ENCODE data around the gene MEGF11.
A peak's percentile ranks its signal among the peaks of the same experiment; 100 is the strongest.

The MEGF11 gene

GRCh38 chr15:66228807-66229735, 24.5 kb downstream of the MEGF11 start:
- no peaks in the 10 kb centered on the region for H3K9me3 ChIP-seq
- DNase-seq (ENCODE audit: low spot score in 2 of 2): no peak
- no peaks in the 10 kb centered on the region for H3K4me1 ChIP-seq
- in situ Hi-C loops (cut with MboI; ENCODE audit: low sequenced_read_pairs): no loop called here
- no peaks in the 10 kb centered on the region for H3K36me3 ChIP-seq (replicated peaks)
- H3K27me3 ChIP-seq (ENCODE audit: low read depth): peaks cover 34% of the 10 kb centered on the region
- no peak overlapping the region for H3K4me3 ChIP-seq

DNA sequence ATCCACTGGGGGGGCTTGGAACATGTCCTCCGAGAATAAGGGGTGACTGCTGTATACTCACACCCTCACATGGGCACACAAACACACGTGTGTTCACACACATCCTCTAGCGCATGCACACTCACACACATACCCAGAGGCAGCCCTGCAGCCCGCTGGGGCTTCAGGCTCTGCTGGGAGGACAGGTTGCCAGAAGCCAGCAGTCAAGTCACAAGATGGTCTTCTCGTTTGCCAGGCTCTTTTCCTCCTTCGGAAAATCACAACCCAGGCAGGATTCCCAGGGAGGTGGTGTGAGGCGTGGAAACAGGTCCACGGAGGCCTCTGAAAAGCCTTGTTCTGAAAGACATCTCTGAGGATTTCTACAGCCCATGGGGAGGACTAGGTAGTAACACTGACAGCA, 26.8 kb downstream of the MEGF11 start:
- in situ Hi-C loops (cut with MboI; ENCODE audit: low sequenced_read_pairs): no loop called here
- Histone ChIP-seq H3K4me1 (peaks cover 11% of the 10 kb centered on the region), H3K4me3 (no peak overlapping the region), H3K27me3 (ENCODE audit: low read depth) (peaks cover 45% of the 10 kb centered on the region), H3K9me3 (no peaks in the 10 kb centered on the region), H3K36me3 (replicated peaks) (no peaks in the 10 kb centered on the region)
- no peak for DNase-seq (ENCODE audit: low spot score in 2 of 2)

GRCh38 chr15:66225656-66226274, 27.8 kb downstream of the MEGF11 start:
- no peak for DNase-seq (ENCODE audit: low spot score in 2 of 2)
- Histone ChIP-seq H3K4me3 (no peak overlapping the region), H3K27me3 (ENCODE audit: low read depth) (peaks cover 49% of the 10 kb centered on the region), H3K36me3 (replicated peaks) (no peaks in the 10 kb centered on the region), H3K9me3 (no peaks in the 10 kb centered on the region), H3K4me1 (peaks cover 11% of the 10 kb centered on the region)
- in situ Hi-C loops (cut with MboI; ENCODE audit: low sequenced_read_pairs): no loop called here

GRCh38 chr15:66224946-66225345, 28.6 kb downstream of the MEGF11 start:
- Histone ChIP-seq H3K4me1 (peaks cover 11% of the 10 kb centered on the region), H3K27me3 (ENCODE audit: low read depth) (peaks cover 47% of the 10 kb centered on the region), H3K4me3 (no peak overlapping the region), H3K36me3 (replicated peaks) (no peaks in the 10 kb centered on the region), H3K9me3 (no peaks in the 10 kb centered on the region)
- no peak for DNase-seq (ENCODE audit: low spot score in 2 of 2)
- in situ Hi-C loops (cut with MboI; ENCODE audit: low sequenced_read_pairs): no loop called here

DNA sequence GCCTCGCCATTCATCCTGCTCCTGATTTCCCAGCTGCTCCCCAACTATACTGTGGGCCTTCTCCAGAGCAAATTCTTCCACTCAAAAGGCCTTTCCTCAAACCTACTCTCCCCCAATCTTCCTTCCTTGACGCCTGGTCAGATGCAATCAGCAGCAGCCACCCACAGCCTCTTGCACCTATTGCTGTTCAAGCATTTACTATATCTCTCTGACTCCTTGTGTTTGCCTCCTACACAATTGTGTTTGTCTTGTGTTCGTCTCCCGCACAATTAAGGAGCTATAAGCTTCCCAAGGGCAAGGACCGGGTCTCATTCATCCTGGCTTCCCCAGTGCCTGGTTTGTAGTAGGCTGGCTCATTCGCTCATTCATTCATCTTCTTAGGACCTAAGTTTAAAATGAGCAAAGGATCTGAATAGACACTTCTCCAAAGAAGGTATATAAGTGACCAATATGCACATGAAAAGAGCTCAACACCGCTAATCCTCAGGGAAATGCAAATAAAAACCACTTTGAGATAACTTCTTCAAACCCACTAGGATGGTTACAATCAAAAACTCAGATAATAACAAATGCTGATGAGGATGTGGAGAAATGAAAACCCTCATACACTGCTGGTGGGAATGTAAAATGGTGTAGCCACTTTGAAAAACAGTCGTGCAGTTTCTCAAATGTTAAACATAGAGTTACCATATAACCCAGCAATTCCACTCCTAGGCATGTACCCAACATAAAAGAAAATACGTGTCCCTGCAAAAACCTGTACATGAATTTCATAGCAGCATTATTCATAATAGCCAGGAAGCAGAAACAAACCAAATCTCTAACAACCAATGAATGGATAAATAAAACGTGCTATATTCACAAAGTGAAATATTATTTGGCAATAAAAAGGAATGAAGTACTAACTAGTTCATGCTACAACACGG, 31.0 kb downstream of the MEGF11 start:
- in situ Hi-C loops (cut with MboI; ENCODE audit: low sequenced_read_pairs): no loop called here
- no peaks in the 10 kb centered on the region for H3K9me3 ChIP-seq
- H3K27me3 ChIP-seq (ENCODE audit: low read depth): peaks cover 61% of the 10 kb centered on the region
- H3K4me1 ChIP-seq: peaks cover 11% of the 10 kb centered on the region
- H3K4me3 ChIP-seq: no peak overlapping the region
- peak; percentile 64 to 91 for DNase-seq (ENCODE audit: low spot score in 2 of 2)
- H3K36me3 ChIP-seq (replicated peaks): no peaks in the 10 kb centered on the region

DNA sequence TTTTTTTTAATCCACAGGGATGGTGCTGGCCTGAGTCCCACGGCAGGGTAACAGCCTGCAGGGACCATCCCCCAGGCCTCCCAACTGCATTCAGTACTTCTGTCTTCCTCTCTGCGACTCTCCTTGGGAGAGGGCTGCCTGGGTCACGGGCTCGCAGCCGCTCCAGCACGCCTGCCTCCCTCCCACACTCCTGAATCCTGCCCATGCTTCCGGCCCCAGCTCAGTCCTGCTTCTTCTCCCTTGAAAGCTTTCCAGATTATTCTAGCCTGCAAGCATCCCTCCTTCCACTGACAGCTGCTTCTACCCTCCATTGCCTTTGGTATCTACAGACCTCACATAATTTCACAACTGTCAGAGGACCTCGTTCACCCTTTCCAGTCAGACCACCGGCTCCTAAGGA, 32.4 kb downstream of the MEGF11 start:
- DNase-seq (ENCODE audit: low spot score in 2 of 2): no peak
- in situ Hi-C loops (cut with MboI; ENCODE audit: low sequenced_read_pairs): no loop called here
- Histone ChIP-seq H3K4me3 (no peak overlapping the region), H3K36me3 (replicated peaks) (no peaks in the 10 kb centered on the region), H3K9me3 (no peaks in the 10 kb centered on the region), H3K27me3 (ENCODE audit: low read depth) (peaks cover 66% of the 10 kb centered on the region), H3K4me1 (peaks cover 11% of the 10 kb centered on the region)

DNA sequence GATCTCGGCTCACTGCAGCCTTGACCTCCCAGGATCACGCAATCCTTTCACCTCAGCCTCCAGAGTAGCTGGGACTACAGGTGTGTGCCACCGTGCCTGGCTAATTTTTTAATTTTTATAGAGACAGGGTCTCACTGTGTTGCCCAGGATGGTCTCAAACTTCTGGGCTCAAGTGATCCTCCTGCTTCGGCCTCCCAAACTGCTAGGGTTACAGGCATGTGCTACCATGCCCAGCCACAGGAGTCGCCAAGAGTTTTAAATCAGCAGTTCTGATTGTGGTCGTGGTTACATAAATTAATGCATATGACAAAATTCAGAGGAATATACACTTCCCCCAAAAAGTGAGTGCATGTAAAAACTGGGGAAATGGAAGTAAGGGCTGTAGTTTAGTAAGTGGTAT, 32.9 kb downstream of the MEGF11 start:
- H3K36me3 ChIP-seq (replicated peaks): no peaks in the 10 kb centered on the region
- no peak overlapping the region for H3K4me3 ChIP-seq
- peaks cover 71% of the 10 kb centered on the region for H3K27me3 ChIP-seq (ENCODE audit: low read depth)
- H3K9me3 ChIP-seq: no peaks in the 10 kb centered on the region
- H3K4me1 ChIP-seq: peaks cover 11% of the 10 kb centered on the region
- in situ Hi-C loops (cut with MboI; ENCODE audit: low sequenced_read_pairs): no loop called here
- no peak for DNase-seq (ENCODE audit: low spot score in 2 of 2)

- no peak for DNase-seq (ENCODE audit: low spot score in 2 of 2)
- H3K4me1 ChIP-seq: peaks cover 11% of the 10 kb centered on the region
- H3K4me3 ChIP-seq: no peak overlapping the region
- H3K27me3 ChIP-seq (ENCODE audit: low read depth): peaks cover 76% of the 10 kb centered on the region
- no peaks in the 10 kb centered on the region for H3K36me3 ChIP-seq (replicated peaks)
- no peaks in the 10 kb centered on the region for H3K9me3 ChIP-seq
- in situ Hi-C loops (cut with MboI; ENCODE audit: low sequenced_read_pairs): no loop called here
These were observed 34.2 kb downstream of the MEGF11 start for GRCh38 chr15:66219339-66219738.

GRCh38 chr15:66216806-66217205, 36.7 kb downstream of the MEGF11 start:
- no peak overlapping the region for H3K4me3 ChIP-seq
- no peaks in the 10 kb centered on the region for H3K36me3 ChIP-seq (replicated peaks)
- no peak for DNase-seq (ENCODE audit: low spot score in 2 of 2)
- in situ Hi-C loops (cut with MboI; ENCODE audit: low sequenced_read_pairs): no loop called here
- H3K9me3 ChIP-seq: no peaks in the 10 kb centered on the region
- peaks cover under 1% of the 10 kb centered on the region; the same call in 1 of the 2 replicates for H3K4me1 ChIP-seq
- H3K27me3 ChIP-seq (ENCODE audit: low read depth): peaks cover 70% of the 10 kb centered on the region

- in situ Hi-C loops (cut with MboI; ENCODE audit: low sequenced_read_pairs): no loop called here
- no peak for DNase-seq (ENCODE audit: low spot score in 2 of 2)
- Histone ChIP-seq H3K36me3 (replicated peaks) (no peaks in the 10 kb centered on the region), H3K27me3 (ENCODE audit: low read depth) (peaks cover 60% of the 10 kb centered on the region), H3K9me3 (no peaks in the 10 kb centered on the region), H3K4me3 (no peak overlapping the region), H3K4me1 (no peaks in the 10 kb centered on the region)
These were observed 37.7 kb downstream of the MEGF11 start for GRCh38 chr15:66215811-66216210.

DNA sequence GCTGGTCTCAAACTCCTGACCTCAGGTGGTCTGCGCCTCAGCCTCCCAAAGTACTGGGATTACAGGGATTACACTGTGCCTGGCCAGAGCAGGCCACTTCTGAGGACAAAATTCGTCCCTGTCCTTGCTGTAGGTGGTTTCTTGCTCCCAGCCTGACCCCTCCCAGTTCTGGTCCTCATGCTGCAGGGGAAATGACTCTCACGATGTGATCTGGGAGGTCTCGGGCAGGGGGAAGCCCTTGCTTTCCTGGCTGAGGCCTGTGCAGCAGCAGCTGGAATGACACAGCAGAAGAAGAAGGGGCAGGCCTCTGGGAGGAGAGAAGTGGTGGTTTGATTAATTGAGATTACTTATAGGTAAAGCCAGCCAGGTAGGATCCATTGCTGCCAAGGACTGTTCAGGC, 39.3 kb downstream of the MEGF11 start:
- in situ Hi-C loops (cut with MboI; ENCODE audit: low sequenced_read_pairs): no loop called here
- no peak for DNase-seq (ENCODE audit: low spot score in 2 of 2)
- no peak overlapping the region for H3K4me3 ChIP-seq
- no peaks in the 10 kb centered on the region for H3K9me3 ChIP-seq
- H3K27me3 ChIP-seq (ENCODE audit: low read depth): peaks cover 51% of the 10 kb centered on the region
- no peaks in the 10 kb centered on the region for H3K36me3 ChIP-seq (replicated peaks)
- H3K4me1 ChIP-seq: no peaks in the 10 kb centered on the region

DNA sequence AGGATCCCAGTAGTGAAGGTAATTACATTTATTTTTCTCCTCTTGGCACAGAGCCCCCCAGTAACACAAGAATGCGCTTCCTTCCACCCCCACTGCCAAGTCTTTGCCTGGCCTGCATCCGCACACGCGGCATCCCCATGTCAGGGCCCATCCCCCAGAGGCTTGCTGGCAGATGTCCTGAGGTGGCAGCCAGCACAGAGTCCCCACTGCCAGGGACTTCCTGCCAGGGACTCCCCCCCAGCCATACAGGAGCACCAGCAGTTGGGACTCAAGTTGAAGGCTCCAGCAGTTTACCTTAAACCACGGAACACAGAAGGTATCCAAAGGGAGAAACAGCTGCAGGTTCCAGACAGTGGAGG, 41.0 kb downstream of the MEGF11 start:
- in situ Hi-C loops (cut with MboI; ENCODE audit: low sequenced_read_pairs): no loop called here
- Histone ChIP-seq H3K27me3 (ENCODE audit: low read depth) (peaks cover 36% of the 10 kb centered on the region), H3K4me1 (no peaks in the 10 kb centered on the region), H3K36me3 (replicated peaks) (no peaks in the 10 kb centered on the region), H3K9me3 (no peaks in the 10 kb centered on the region; the same call in 1 of the 2 replicates), H3K4me3 (no peak overlapping the region)
- DNase-seq (ENCODE audit: low spot score in 2 of 2): no peak

GRCh38 chr15:66211670-66212562, 41.6 kb downstream of the MEGF11 start:
- H3K36me3 ChIP-seq (replicated peaks): no peaks in the 10 kb centered on the region
- in situ Hi-C loops (cut with MboI; ENCODE audit: low sequenced_read_pairs): no loop called here

More at GRCh38 chr15:66211670-66212562, 41.6 kb downstream of the MEGF11 start:
- Histone ChIP-seq H3K4me1 (no peaks in the 10 kb centered on the region), H3K9me3 (no peaks in the 10 kb centered on the region; the same call in 1 of the 2 replicates), H3K27me3 (ENCODE audit: low read depth) (peaks cover 32% of the 10 kb centered on the region), H3K4me3 (no peak overlapping the region)
- DNase-seq (ENCODE audit: low spot score in 2 of 2): no peak
